ENCODE data around the gene PCNP. TPM values are rescaled to one million over a fixed set of nuclear protein-coding genes. Genes with fewer than 3 reads are reported as not detected.
"Not testable (repeated sequence)": the region's sequence is repeated elsewhere in the genome, so short reads cannot be mapped to it uniquely, and the experiment has no call there.

PCNP gene
- polyA plus RNA-seq, 1 donor (not counting 4 experiments of a cell fraction or from before 2014, with no cell fraction given), result 97.8 TPM

GRCh38 chr3:101548527-101549105, 25.4 kb upstream of the PCNP start:
- TF ChIP-seq EZH2 (IDR thresholded peaks at IDR 0.05; ENCODE audit: low read length), result no peak
- TF ChIP-seq CTCF (optimal IDR thresholded peaks at IDR 0.05 in 1 of 3, IDR thresholded peaks at IDR 0.05 in 1 of 3, conservative IDR thresholded peaks at IDR 0.05 in 1 of 3; ENCODE audit: extremely low read depth in 1 of 3, insufficient read depth in 2 of 3, low read length in 3 of 3), result no peak
- Histone ChIP-seq H3K36me3 (ENCODE audit: control insufficient read depth in 2 of 2, extremely low read depth in 1 of 2, insufficient read depth in 2 of 2, low read length in 2 of 2) (no peaks in the 10 kb centered on the region), H3K27me3 (ENCODE audit: control insufficient read depth, extremely low read depth, insufficient read depth, low read length) (no peaks in the 10 kb centered on the region), H3K9ac (ENCODE audit: control insufficient read depth, extremely low read depth, insufficient read depth, low read length) (no peak overlapping the region), H3K79me2 (ENCODE audit: control insufficient read depth, insufficient read depth, low read length) (no peaks in the 10 kb centered on the region), H4K20me1 (ENCODE audit: control insufficient read depth, extremely low read depth, insufficient read depth, low read length) (no peaks in the 10 kb centered on the region), H3K9me1 (ENCODE audit: control insufficient read depth, extremely low read depth, insufficient read depth, low read length) (no peaks in the 10 kb centered on the region), H3K4me1 (ENCODE audit: control insufficient read depth, extremely low read depth, insufficient read depth, low read length) (no peaks in the 10 kb centered on the region), H3K27ac (ENCODE audit: control insufficient read depth, insufficient read depth, low read length) (no peak overlapping the region), H2AFZ (ENCODE audit: control insufficient read depth, low read length) (no peak overlapping the region), H3K4me2 (ENCODE audit: control insufficient read depth, extremely low read depth, insufficient read depth, low read depth, low read length) (no peak overlapping the region), H3K4me3 (ENCODE audit: control insufficient read depth in 2 of 3, extremely low read depth in 1 of 3, insufficient read depth in 2 of 3, low read depth in 1 of 3, low read length in 3 of 3) (no peak overlapping the region), H3K9me3 (ENCODE audit: control insufficient read depth, low read depth, low read length) (no peaks in the 10 kb centered on the region)
- dilution Hi-C loops (cut with MboI; ENCODE audit: extremely low pct_ligation_motif_present, low sequenced_read_pairs), result no loop called here
- no peak for FAIRE-seq
- no peak for DNase-seq (ENCODE audit: low read depth, low spot score)

GRCh38 chr3:101549473-101549872, 24.5 kb upstream of the PCNP start:
- H4K20me1 ChIP-seq (ENCODE audit: control insufficient read depth, extremely low read depth, insufficient read depth, low read length), result no peaks in the 10 kb centered on the region
- H3K4me3 ChIP-seq (ENCODE audit: control insufficient read depth in 2 of 3, extremely low read depth in 1 of 3, insufficient read depth in 2 of 3, low read depth in 1 of 3, low read length in 3 of 3), result no peak overlapping the region
- H3K4me1 ChIP-seq (ENCODE audit: control insufficient read depth, extremely low read depth, insufficient read depth, low read length), result no peaks in the 10 kb centered on the region
- no peaks in the 10 kb centered on the region for H3K9me3 ChIP-seq (ENCODE audit: control insufficient read depth, low read depth, low read length)
- dilution Hi-C loops (cut with MboI; ENCODE audit: extremely low pct_ligation_motif_present, low sequenced_read_pairs), result no loop called here
- no peaks in the 10 kb centered on the region for H3K9me1 ChIP-seq (ENCODE audit: control insufficient read depth, extremely low read depth, insufficient read depth, low read length)
- no peaks in the 10 kb centered on the region for H3K79me2 ChIP-seq (ENCODE audit: control insufficient read depth, insufficient read depth, low read length)
- H3K36me3 ChIP-seq (ENCODE audit: control insufficient read depth in 2 of 2, extremely low read depth in 1 of 2, insufficient read depth in 2 of 2, low read length in 2 of 2), result no peaks in the 10 kb centered on the region
- H3K4me2 ChIP-seq (ENCODE audit: control insufficient read depth, extremely low read depth, insufficient read depth, low read depth, low read length), result no peak overlapping the region
- DNase-seq (ENCODE audit: low read depth, low spot score) (no peak), FAIRE-seq (no peak)
- TF ChIP-seq EZH2 (IDR thresholded peaks at IDR 0.05; ENCODE audit: low read length), result no peak
- TF ChIP-seq CTCF (optimal IDR thresholded peaks at IDR 0.05 in 1 of 3, IDR thresholded peaks at IDR 0.05 in 1 of 3, conservative IDR thresholded peaks at IDR 0.05 in 1 of 3; ENCODE audit: extremely low read depth in 1 of 3, insufficient read depth in 2 of 3, low read length in 3 of 3), result no peak
- H3K27ac ChIP-seq (ENCODE audit: control insufficient read depth, insufficient read depth, low read length), result no peak overlapping the region
- H2AFZ ChIP-seq (ENCODE audit: control insufficient read depth, low read length), result no peak overlapping the region
- H3K9ac ChIP-seq (ENCODE audit: control insufficient read depth, extremely low read depth, insufficient read depth, low read length), result no peak overlapping the region
- no peaks in the 10 kb centered on the region for H3K27me3 ChIP-seq (ENCODE audit: control insufficient read depth, extremely low read depth, insufficient read depth, low read length)

GRCh38 chr3:101551359-101552081, 22.5 kb upstream of the PCNP start:
- H3K9ac ChIP-seq (ENCODE audit: control insufficient read depth, extremely low read depth, insufficient read depth, low read length); H3K4me3 ChIP-seq (ENCODE audit: control insufficient read depth in 2 of 3, extremely low read depth in 1 of 3, insufficient read depth in 2 of 3, low read depth in 1 of 3, low read length in 3 of 3); dilution Hi-C loops (cut with MboI; ENCODE audit: extremely low pct_ligation_motif_present, low sequenced_read_pairs); H3K79me2 ChIP-seq (ENCODE audit: control insufficient read depth, insufficient read depth, low read length); H2AFZ ChIP-seq (ENCODE audit: control insufficient read depth, low read length); FAIRE-seq; H3K27me3 ChIP-seq (ENCODE audit: control insufficient read depth, extremely low read depth, insufficient read depth, low read length); H3K4me2 ChIP-seq (ENCODE audit: control insufficient read depth, extremely low read depth, insufficient read depth, low read depth, low read length); H3K9me1 ChIP-seq (ENCODE audit: control insufficient read depth, extremely low read depth, insufficient read depth, low read length); H4K20me1 ChIP-seq (ENCODE audit: control insufficient read depth, extremely low read depth, insufficient read depth, low read length); H3K27ac ChIP-seq (ENCODE audit: control insufficient read depth, insufficient read depth, low read length); H3K4me1 ChIP-seq (ENCODE audit: control insufficient read depth, extremely low read depth, insufficient read depth, low read length); DNase-seq (ENCODE audit: low read depth, low spot score); H3K36me3 ChIP-seq (ENCODE audit: control insufficient read depth in 2 of 2, extremely low read depth in 1 of 2, insufficient read depth in 2 of 2, low read length in 2 of 2); H3K9me3 ChIP-seq (ENCODE audit: control insufficient read depth, low read depth, low read length): not testable (repeated sequence)

GRCh38 chr3:101553381-101553780, 20.6 kb upstream of the PCNP start:
- FAIRE-seq; H3K4me2 ChIP-seq (ENCODE audit: control insufficient read depth, extremely low read depth, insufficient read depth, low read depth, low read length); H3K79me2 ChIP-seq (ENCODE audit: control insufficient read depth, insufficient read depth, low read length); H3K4me3 ChIP-seq (ENCODE audit: control insufficient read depth in 2 of 3, extremely low read depth in 1 of 3, insufficient read depth in 2 of 3, low read depth in 1 of 3, low read length in 3 of 3); H3K27me3 ChIP-seq (ENCODE audit: control insufficient read depth, extremely low read depth, insufficient read depth, low read length); DNase-seq (ENCODE audit: low read depth, low spot score); H3K9me1 ChIP-seq (ENCODE audit: control insufficient read depth, extremely low read depth, insufficient read depth, low read length); H3K9me3 ChIP-seq (ENCODE audit: control insufficient read depth, low read depth, low read length); dilution Hi-C loops (cut with MboI; ENCODE audit: extremely low pct_ligation_motif_present, low sequenced_read_pairs); H4K20me1 ChIP-seq (ENCODE audit: control insufficient read depth, extremely low read depth, insufficient read depth, low read length); H3K9ac ChIP-seq (ENCODE audit: control insufficient read depth, extremely low read depth, insufficient read depth, low read length); H3K4me1 ChIP-seq (ENCODE audit: control insufficient read depth, extremely low read depth, insufficient read depth, low read length); H2AFZ ChIP-seq (ENCODE audit: control insufficient read depth, low read length); H3K27ac ChIP-seq (ENCODE audit: control insufficient read depth, insufficient read depth, low read length); H3K36me3 ChIP-seq (ENCODE audit: control insufficient read depth in 2 of 2, extremely low read depth in 1 of 2, insufficient read depth in 2 of 2, low read length in 2 of 2): not testable (repeated sequence)

Data from keratinocyte (primary cell).